Endometrial microvascular endothelial cells (primary cell): ENCODE results near the gene AP1G1. TPM values are rescaled to one million over a fixed set of nuclear protein-coding genes. Genes with fewer than 3 reads are reported as not detected.
"Not testable (repeated sequence)": the region's sequence is repeated elsewhere in the genome, so short reads cannot be mapped to it uniquely, and the experiment has no call there.

Source experiments
- in situ Hi-C: cut with HindIII; loops from 2 replicates; pipeline ENCODE4 v1.10.0; 2017; ENCODE audit warnings: low sequenced_read_pairs, low pct_unique_long_range_greater_than_20kb; ENCODE audit errors: inconsistent ontology term
- total RNA-seq: library from RNA; depleted of rRNA; stranded (reverse); fragments of >200 nt; gene quantifications from one replicate; pipeline ENCODE4 v1.2.3, GENCODE V29; 2015; ENCODE audit errors: inconsistent ontology term

Gene AP1G1
- total RNA-seq, 1 donor from 2014 or later: 67.8 TPM

DNA sequence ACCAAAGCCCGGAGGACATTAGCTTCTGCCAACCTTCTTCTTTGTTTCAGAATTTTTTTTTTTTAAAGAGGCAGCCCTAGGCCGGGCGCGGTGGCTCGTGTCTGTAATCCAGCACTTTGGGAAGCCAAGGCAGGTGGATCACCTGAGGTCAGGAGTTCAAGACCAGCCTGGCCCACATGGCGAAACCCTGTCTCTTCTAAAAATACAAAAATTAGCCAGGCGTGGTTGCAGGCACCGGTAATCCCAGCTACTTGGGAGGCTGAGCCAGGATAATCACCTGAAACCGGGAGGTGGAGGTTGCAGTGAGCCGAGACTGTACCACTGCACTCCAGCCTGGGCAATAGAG is 8.5 kb upstream of the AP1G1 start:
- in situ Hi-C loops: not testable (repeated sequence)

DNA sequence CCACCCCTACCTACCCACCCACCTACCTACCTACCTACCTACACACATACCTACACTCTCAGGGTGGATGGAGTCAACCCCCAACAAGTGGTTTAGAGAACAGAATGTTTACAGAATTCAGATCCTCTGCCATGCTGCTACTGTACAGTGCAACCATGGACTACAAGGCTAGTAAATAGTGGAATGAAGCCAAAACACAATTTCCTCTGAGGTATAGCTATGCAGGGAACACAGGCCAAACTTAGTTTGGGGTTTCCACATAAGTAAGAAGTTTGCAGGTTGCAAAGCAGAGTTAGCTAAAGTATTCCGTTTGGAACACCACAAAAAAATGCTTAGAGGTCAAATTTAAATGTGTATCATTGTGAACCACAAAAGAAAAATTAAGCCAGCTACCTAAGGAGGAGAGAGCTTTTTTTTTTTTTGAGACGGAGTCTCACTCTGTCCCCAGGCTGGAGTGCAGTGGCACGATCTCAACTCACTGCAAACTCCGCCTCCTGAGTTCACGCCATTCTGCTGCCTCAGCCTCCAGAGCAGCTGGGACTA is 2.7 kb upstream of the AP1G1 start:
- in situ Hi-C loops: no loop called here

DNA sequence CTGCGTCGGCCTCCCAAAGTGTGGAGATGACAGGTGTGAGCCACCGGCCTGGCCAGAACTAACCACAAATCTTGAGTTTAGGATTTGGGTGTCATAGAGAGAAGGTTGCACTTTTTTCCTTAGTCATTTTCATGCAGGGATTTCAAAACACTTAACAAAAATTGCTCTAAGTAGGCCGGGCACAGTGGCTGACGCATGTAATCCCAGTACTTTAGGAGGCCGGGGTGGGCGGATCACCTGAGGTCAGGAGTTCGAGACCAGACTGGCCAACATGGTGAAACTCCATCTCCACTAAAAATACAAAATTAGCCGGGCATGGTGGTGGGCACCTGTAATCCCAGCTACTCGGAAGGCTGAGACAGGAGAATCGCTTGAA is 1.5 kb upstream of the AP1G1 start:
- in situ Hi-C loops: not testable (repeated sequence)

DNA sequence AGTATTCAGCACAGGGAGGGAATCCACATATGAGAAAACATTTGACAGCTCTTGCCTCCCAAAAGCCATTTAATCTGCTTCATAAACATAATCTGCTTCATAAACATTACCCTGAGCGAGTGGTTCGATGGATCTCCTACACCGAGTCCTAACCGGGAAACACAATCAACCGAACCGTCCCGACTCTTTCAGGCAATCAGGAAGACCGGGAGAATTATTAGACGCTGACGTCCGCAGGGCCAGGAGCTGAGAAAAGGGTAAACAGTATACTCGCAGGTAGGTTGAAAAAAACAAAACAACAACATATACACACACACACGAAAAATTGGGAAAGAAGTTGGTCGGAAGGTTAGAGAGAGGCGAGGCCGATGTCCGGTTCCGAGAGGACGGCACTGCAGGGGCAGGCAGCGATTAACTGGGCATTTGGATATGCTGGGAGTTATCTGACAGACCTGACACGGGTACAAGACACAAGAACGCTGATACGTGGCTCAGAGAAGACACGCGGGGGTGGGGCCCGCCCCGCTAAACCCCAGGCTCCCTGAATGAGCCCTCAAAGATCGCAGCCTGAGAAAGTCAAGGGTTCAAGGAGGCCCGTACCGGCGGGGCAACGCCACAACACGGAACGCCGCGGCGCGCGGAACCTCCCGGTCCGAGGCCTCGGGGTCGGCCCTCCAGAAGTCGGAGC is 585 bp downstream of the AP1G1 start:
- in situ Hi-C loops: no loop called here

DNA sequence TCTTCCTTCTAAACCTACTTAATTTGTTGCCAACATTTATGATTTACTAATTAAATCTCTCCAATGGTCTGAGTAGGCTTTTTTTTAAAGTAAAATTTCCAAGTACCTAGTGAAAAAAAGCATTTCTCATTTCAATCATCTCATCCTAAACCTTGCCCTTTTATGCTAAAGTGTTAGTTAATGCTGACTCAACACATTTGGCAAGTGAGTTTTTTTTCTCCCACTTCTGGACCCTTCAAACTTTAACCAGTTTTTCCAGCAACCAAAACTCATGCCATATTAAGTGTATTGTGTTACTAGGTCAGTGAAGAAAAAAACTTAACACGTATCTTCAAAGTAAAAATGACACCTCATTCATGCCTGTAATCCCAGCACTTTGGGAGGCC is 5.3 kb downstream of the AP1G1 start:
- in situ Hi-C loops: no loop called here

DNA sequence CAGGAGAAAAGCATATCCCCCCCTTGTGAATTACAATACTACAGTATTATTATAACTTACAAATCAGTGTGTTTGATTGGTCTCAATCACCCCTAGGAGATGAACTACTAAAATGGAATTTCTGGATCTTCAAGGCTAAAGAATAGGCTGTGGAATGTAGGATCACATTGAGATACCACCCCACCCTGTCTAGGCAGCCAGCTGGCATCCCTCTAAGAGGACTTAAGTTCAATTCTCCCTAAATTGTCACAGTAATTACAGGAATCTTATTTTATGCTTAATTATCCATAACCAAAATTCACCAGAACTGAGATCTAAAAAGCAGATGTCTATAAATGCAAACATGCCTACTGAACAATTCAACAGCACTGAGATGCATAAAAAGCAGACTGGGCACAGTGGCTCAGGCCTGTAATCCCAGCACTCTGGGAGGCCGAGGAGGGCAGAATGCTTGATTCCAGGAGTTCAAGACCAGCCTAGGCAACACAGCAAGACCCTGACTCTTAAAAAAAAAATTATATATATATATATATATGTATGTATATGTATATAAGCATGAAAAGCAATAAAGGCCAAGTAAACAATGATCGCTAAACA is 12.0 kb downstream of the AP1G1 start:
- in situ Hi-C loops: no loop called here

DNA sequence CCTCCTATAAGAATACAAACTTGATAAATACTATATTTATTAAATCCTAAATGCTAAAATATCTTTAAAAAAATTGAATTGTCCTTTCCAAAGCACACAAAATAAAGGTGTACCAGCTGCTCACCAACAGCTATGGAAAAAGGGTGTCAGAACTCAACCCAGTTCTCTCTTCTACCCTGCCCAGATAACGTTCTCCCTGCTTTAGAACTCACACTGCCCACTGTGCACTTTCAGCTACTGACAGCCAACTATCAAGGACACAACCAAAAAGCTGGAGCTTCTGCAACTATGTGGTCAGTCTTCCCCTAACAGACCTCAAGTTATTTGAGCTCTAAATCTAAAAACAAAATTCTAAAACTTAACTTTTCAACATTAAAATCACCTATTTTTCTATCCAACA is 13.7 kb downstream of the AP1G1 start:
- in situ Hi-C loops: no loop called here

DNA sequence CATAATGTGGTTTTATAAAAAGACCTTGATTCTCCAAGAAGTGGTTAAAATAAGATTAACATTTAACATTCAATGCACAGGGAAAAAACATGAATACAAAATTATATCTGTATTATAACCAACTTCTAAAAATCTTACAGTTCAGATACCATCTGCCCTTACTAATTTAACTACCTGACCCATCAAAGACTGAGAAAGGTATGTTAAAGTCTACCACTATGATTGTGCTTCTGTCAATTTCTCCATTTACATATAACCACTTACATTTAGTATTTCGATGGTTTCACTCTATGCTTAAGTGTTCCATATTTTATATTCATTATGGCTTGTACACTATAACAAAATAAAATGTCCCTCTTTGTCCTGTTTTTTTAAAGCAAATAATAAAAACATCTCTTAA is 14.6 kb downstream of the AP1G1 start:
- in situ Hi-C loops: no loop called here

DNA sequence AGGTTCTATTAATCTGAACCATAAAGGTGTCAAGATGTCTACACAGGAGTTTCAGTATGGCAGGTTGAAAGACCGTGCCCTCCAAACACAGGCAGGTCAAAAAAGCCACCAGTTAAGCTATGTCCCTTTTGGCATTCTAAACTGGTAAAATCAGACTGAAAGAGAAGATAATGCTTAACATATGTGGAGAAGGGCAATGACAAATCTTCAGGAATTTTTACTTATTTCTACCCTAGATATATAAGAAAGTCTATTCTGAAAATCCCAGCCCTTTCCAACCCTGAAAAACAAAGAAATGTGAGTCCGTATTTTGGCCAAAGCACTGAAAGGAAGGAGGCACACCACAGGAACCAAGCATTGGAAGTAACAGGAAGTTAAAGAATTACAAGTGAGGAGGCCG is 16.5 kb downstream of the AP1G1 start:
- in situ Hi-C loops: no loop called here

DNA sequence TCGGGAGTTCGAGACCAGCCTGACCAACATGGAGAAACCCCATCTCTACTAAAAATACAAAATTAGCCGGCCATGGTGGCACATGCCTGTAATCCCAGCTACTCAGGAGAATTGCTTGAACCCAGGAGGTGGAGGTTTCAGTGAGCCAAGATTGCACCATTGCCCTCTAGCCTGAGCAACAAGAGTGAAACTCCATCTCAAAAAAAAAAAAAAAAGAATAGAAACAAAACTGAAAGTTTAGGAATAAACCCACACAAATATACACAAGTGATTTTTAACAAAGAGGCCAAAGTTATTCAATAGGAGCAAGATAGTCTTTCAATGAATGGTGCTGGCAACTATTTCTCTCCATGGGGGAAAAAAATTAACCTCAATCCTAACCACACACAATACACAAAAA is 18.3 kb downstream of the AP1G1 start:
- in situ Hi-C loops: not testable (repeated sequence)

DNA sequence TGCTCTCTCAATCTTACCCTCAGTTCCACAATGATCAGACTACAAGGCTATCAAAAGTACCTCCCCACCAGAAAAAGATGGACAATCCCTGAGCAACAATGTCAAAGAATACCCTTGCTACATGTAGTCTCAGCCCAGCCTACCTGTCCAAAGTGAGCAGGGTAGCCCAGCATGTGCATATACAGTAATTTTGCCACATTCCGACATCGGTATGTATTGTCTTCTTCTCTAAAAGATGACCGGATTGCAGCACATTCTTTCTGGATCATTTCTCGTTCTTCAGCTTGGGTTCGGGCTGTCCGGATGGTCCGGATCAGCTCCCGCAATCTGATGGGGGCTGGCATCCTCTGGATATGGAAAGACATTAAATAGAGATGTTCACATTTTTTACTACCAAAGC is 19.5 kb downstream of the AP1G1 start:
- in situ Hi-C loops: loop anchor here (10.0 kb wide), 1 partner anchor 146 kb away; no protein-coding TSS in a partner anchor

DNA sequence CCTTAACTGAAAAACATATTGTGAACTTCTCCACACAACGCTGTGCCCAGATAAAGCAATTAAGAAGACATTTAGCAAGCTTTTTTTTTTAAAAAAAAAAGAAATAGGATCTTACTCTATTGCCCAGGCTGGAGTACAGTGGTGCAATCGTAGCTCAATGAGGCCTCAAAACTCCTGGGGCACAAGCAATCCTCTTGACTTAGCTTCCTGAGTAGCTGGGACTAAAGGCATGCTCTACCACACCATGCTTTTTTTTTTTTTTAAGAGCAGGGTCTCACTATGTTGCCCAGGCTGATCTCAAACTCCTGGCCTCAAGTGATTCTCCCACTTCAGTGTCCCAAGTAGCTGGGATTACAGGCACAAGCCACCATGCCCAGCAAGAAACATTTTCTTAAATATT is 20.1 kb downstream of the AP1G1 start:
- in situ Hi-C loops: loop anchor here (10.0 kb wide), 1 partner anchor 146 kb away; no protein-coding TSS in a partner anchor

DNA sequence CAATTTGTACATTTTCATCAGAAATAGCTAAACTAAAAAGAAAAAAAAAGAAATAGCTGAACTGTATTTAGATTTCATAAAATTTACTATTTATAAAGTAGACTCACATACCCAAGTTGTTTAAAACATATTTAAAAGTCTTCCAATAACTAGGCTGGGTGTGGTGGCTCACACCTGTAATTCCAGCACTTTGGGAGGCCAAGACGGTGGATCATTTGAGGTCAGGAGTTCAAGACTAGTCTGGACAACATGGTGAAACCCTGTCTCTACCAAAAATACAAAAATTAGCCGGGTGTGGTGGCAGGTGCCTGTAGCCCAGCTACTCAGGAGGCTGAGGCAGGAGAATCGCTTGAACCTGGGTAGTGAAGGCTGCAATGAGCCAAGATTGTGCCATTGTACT is 23.5 kb downstream of the AP1G1 start:
- in situ Hi-C loops: loop anchor here (10.0 kb wide), 1 partner anchor 150 kb away; no protein-coding TSS in a partner anchor

DNA sequence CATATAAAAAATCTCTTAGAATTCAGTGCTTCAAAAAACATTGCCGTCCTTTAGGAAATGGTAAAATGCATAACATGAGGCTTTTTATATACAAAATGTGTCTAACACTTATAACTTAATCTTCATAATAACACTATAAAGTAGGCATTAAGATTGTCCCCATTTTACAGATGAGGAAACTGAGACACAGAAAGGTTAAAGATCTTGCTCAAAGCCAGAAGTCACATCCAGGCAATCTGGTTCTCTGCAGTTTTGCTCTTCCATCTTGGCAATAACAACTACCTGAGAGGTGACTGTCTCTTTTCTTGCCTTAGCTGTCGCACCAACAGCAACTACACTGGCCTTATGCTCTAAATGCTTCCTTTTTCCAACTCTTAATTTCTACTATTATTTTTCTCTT is 24.5 kb downstream of the AP1G1 start:
- in situ Hi-C loops: loop anchor here (10.0 kb wide), 1 partner anchor 151 kb away; no protein-coding TSS in a partner anchor

DNA sequence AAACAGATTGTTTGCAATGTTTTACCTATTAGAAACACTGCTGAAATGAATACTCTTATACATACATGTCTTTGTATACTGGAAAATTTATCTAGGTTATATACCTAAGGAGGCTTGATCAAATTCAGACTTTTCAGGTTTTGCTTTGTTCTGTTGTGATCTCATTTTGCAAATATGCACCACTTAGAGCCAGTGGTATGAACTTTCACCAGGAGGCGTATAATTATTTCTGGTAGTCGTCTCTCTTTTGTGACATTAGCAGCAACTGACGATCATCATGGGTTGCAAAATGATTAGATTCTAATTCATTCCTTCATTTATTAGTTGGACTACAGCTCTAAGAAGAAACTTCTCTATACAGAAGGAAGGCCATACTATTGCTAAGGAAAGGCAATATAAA is 26.9 kb downstream of the AP1G1 start:
- in situ Hi-C loops: loop anchor here (10.0 kb wide), 1 partner anchor 153 kb away; no protein-coding TSS in a partner anchor

DNA sequence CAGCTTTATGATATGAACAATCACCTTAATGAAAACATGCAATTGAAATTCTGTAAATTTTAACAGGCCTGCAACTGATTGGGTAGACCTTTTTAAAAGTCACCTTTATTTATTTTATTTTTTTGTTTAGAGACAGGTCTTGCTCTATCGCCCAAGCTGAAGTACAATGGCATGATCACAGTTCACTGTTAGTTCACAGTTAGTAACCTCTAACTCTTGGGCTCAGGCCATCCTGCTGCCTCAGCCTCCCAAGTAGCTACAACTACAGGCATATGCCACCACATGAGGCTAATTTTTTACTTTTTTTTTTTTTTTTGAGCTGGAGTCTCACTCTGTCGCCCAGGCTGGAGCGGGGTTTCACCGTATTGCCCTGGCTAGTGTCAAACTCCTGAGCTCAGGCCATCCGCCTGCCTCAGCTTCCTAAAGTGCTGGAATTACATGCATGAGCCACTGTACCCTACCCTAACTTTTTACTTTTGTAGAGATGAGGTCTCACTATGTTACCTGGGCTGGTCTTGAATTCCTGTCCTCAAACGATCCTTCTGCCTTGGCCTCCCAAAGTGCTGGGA is 28.0 kb downstream of the AP1G1 start:
- in situ Hi-C loops: loop anchor here (10.0 kb wide), 1 partner anchor 154 kb away; no protein-coding TSS in a partner anchor

DNA sequence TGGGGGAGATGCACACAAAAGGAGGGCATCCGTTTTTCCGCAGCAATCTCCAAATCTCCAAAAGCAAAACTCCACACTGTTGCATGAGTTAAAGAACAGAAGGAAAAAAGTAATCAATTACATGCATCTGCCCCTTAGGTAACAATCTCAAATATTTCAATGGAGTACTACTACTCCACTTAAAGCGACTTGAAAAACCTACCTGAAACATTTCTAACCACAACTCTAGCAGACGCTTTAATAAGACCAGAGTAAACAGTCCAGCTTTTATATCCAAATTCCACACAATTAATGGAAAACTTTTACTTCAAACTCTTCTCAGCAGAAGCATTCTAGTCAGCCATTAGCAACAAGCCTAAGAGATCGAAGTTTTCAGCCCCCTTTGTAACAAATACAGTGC is 29.9 kb downstream of the AP1G1 start:
- in situ Hi-C loops: no loop called here

DNA sequence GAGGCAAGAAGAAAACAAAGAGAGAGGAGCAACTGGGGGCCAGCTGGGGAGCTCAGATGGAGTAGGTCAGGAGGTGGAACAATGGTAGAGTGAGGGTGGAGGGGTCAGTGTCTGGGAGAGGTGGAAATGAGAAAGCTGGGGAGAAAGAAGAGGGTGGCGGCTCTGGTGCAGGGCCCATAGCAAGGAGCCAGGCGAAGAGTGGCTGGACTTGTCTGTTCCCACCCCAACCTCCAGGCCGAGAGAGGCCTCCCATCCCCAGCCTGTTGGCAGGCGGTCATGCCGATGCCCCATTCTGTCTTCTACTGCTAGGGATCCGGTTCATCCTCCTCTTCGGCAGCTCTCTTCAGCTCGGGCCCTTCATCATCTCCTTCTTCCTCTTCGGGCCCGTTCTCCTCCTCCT is 31.3 kb downstream of the AP1G1 start:
- in situ Hi-C loops: no loop called here

DNA sequence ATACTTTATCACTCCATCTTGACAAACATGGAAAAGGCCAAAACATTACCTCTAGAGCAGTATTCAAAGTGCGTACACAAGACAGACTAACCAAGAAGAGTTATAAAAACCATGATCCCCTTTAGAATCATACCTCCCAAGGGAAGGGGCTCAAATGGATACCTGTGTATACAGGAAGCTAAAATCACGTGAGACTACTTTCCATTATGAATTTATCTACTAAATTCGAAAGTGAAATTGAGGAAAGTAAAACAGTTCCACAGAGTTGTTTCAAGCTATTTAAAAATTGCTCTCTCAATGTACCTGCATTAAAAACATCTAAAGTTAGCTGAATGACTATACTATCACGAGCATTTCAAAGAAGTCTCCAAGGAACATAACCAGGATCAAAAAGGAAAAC is 32.7 kb downstream of the AP1G1 start:
- in situ Hi-C loops: no loop called here

DNA sequence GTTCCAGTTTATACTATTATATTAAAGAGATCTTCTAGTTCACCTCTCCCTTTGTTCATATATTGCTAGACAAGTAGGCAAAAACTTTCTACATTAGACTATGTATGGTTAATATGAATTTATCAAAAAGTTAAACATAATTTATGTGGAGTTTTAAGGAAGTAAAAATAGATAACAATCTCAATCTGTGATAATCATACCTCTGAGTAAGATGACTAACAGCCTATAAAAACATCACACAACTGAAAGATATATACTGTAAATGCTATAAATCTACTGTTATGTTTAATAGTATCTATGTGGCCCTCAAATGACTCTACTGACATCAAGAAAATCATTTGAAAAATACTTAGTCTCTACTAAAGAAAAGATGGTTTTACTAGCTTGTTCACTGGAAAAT is 37.1 kb downstream of the AP1G1 start:
- in situ Hi-C loops: no loop called here
